ENCODE measurements around the gene DHX32. TPM values are rescaled to one million over a fixed set of nuclear protein-coding genes. Genes with fewer than 3 reads are reported as not detected.
A peak's percentile ranks its signal among the peaks of the same experiment; 100 is the strongest.
"Not testable (repeated sequence)": the region's sequence is repeated elsewhere in the genome, so short reads cannot be mapped to it uniquely, and the experiment has no call there.

The DHX32 gene
- total RNA-seq, 4 donors from 2014 or later: 22.1 to 31.5 (median 27.5) TPM

- no peak for ATAC-seq
- H3K4me1 ChIP-seq: no peaks in the 10 kb centered on the region
- TF ChIP-seq POLR2AphosphoS5 (IDR thresholded peaks at IDR 0.05): no peak
- no peak for TF ChIP-seq POLR2A (IDR thresholded peaks at IDR 0.05)
- TF ChIP-seq CTCF (IDR thresholded peaks at IDR 0.05): no peak
- no peak for TF ChIP-seq EP300 (IDR thresholded peaks at IDR 0.05)
- H3K27ac ChIP-seq: no peak overlapping the region
- no peak overlapping the region for H3K4me3 ChIP-seq
- H3K27me3 ChIP-seq: no peaks in the 10 kb centered on the region
- H3K9me3 ChIP-seq: no peaks in the 10 kb centered on the region
- 68 to 87% methylated on average over 6 to 9 of the region's 10 CpGs for WGBS, 2 donors (ENCODE audit: low coverage in 1 of 2)
- no peaks in the 10 kb centered on the region for H3K36me3 ChIP-seq
These were observed 30.1 kb upstream of the DHX32 start for GRCh38 chr10:125911145-125911544.

GRCh38 chr10:125909491-125909890, 28.4 kb upstream of the DHX32 start:
- not testable (repeated sequence) for H3K27me3 ChIP-seq, H3K4me1 ChIP-seq, H3K9me3 ChIP-seq, H3K4me3 ChIP-seq, H3K27ac ChIP-seq, ATAC-seq, H3K36me3 ChIP-seq
- 89 to 90% methylated on average over 2 to 3 of the region's 3 CpGs for WGBS, 2 donors (ENCODE audit: low coverage in 1 of 2)

GRCh38 chr10:125908813-125909212, 27.7 kb upstream of the DHX32 start:
- not testable (repeated sequence) for H3K27me3 ChIP-seq, H3K9me3 ChIP-seq

GRCh38 chr10:125907598-125907997, 26.5 kb upstream of the DHX32 start:
- H3K4me3 ChIP-seq, H3K36me3 ChIP-seq, H3K4me1 ChIP-seq, H3K27ac ChIP-seq, ATAC-seq, H3K27me3 ChIP-seq, H3K9me3 ChIP-seq: not testable (repeated sequence)
- 93 to 100% methylated on average over 2 of the region's 2 CpGs for WGBS, 2 donors (ENCODE audit: low coverage in 1 of 2)

More at GRCh38 chr10:125908813-125909212, 27.7 kb upstream of the DHX32 start:
- H3K27ac ChIP-seq, ATAC-seq, H3K4me1 ChIP-seq, H3K36me3 ChIP-seq, H3K4me3 ChIP-seq: not testable (repeated sequence)
- 46 to 58% methylated on average over 2 of the region's 2 CpGs for WGBS, 2 donors (ENCODE audit: low coverage in 1 of 2)

GRCh38 chr10:125905069-125905994, 24.2 kb upstream of the DHX32 start:
- WGBS, 2 donors (ENCODE audit: low coverage in 1 of 2): 54 to 67% methylated on average over 3 of the region's 5 CpGs
- H3K4me1 ChIP-seq, H3K27ac ChIP-seq, H3K9me3 ChIP-seq, H3K36me3 ChIP-seq, H3K4me3 ChIP-seq, H3K27me3 ChIP-seq: not testable (repeated sequence)
- peak; percentile 57 for ATAC-seq

- H3K4me3 ChIP-seq, H3K9me3 ChIP-seq, ATAC-seq, H3K36me3 ChIP-seq, H3K4me1 ChIP-seq, H3K27me3 ChIP-seq, H3K27ac ChIP-seq: not testable (repeated sequence)
- WGBS, 2 donors (ENCODE audit: low coverage in 1 of 2): 52 to 61% methylated on average over 3 of the region's 3 CpGs
These were observed 22.1 kb upstream of the DHX32 start for GRCh38 chr10:125903135-125903640.

GRCh38 chr10:125900963-125901362, 19.9 kb upstream of the DHX32 start:
- not testable (repeated sequence) for H3K27ac ChIP-seq, H3K9me3 ChIP-seq, H3K4me1 ChIP-seq, H3K27me3 ChIP-seq, H3K36me3 ChIP-seq, H3K4me3 ChIP-seq, ATAC-seq
- 77 to 80% methylated on average over 1 to 2 of the region's 3 CpGs for WGBS, 2 donors (ENCODE audit: low coverage in 1 of 2)

- Histone ChIP-seq H3K4me1 (peaks cover 0 to 19% (median 3%) of the 10 kb centered on the region in 3 donors), H3K4me3 (peak overlapping the region in 1 of 2 donors; percentile 80)
- not testable (repeated sequence) for ATAC-seq, H3K9me3 ChIP-seq, H3K27me3 ChIP-seq, H3K27ac ChIP-seq, H3K36me3 ChIP-seq
- 38 to 40% methylated on average over 3 to 4 of the region's 4 CpGs for WGBS, 2 donors (ENCODE audit: low coverage in 1 of 2)
These were observed 16.2 kb upstream of the DHX32 start for GRCh38 chr10:125897317-125897716.

Data from gastroesophageal sphincter (tissue), 4 donors.